Measurements from ENCODE around the gene KCNQ2.

- TF ChIP-seq CTCF (IDR thresholded peaks at IDR 0.05; ENCODE audit: low read depth, low read length, missing input control) (no peak), FOXA2 (IDR thresholded peaks at IDR 0.05) (no peak), TAF1 (conservative IDR thresholded peaks at IDR 0.05) (no peak)
Observed at GRCh38 chr20:63402860-63403220, 69.6 kb downstream of the KCNQ2 start.
